ENCODE measurements around the gene FHL2.
A peak's percentile ranks its signal among the peaks of the same experiment; 100 is the strongest.
"Not testable (repeated sequence)": the region's sequence is repeated elsewhere in the genome, so short reads cannot be mapped to it uniquely, and the experiment has no call there.

Gene FHL2

DNA sequence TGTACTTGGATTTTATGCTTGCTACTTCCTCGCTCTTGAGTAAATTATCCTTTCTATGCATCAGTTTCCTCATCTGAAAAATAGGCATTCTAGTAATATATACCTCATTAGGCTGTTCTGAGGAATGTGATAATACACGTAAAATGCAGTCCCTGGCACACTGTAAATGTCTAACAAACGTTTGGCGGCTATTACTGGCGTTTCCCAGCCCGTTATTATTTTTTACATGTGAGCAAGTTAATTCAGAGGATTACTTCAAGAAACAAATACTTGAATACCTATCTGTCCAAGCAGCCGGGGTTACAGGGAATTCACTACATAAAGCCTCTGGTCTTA is 62.1 kb downstream of the FHL2 start:
- DNase-seq: no peak

DNA sequence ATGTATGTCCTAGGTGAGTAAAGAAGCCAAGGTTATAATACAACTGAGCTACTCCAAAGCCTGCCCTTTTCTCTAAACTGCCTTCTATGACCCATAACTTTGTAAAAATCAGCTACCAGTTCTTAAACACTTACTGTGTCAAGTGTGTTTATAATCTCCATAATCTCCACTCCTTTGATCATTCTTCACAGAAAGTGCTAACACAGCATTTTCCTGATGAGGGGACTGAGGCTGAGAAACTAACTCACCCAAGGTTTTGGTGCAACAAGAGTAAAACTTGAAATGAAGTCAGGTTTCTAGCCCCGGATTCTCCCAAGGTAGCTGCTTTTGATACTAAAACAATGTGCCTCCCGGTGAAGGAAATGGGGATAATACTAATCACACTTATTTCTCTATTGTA is 63.4 kb downstream of the FHL2 start:
- no peak for DNase-seq

DNA sequence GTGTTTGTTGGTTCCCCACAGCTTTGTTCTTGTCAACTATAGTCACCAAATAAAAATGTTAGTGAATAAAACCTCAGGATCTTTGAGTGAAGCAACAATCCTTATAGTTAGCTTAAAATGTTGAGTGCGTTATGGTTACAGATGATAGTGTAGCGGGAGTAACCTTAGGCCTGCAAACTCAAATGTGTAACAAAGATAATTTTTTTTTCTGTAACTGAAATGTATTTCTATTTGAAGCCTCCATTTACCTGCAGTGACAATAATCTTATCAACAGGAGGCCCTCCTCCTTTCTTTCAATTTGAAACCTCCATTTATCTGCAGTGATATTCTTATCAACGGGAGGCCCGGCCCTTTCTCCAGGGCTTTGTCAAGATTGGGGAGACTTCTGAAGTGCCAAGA is 64.6 kb downstream of the FHL2 start:
- DNase-seq: no peak

DNA sequence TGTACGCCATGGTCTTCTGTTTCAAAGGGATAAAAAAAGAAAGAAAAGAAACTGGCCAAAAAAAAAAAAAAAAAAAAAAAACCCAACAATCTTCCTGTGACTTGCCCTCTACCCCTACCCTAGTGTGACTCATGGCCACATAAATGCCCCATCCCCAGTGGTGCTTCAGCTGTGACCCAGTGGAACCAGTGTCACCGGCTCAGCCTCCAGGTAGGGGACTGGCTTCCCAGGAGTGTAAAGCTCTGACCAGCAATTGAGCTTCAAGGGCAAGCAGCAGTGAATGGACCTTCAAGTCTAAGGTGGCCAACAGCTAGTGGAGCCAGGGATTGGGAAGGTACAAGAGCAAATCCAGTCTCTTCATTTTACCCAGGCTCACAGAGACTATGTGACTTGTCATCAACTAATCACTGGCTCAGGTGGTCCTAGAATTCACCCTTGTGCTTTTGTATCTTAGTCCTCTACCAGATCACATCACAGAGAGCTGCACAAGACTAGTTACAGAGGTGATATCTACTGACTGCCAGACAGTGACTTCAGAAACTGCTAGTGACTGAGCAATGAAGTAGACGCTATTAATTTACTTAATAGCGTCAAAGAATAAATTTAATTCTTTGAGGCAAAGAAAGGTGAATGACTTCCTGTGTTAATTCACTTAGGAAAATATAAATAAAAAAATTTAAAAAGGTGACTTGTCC is 68.0 kb downstream of the FHL2 start:
- peak; percentile 34 for DNase-seq

DNA sequence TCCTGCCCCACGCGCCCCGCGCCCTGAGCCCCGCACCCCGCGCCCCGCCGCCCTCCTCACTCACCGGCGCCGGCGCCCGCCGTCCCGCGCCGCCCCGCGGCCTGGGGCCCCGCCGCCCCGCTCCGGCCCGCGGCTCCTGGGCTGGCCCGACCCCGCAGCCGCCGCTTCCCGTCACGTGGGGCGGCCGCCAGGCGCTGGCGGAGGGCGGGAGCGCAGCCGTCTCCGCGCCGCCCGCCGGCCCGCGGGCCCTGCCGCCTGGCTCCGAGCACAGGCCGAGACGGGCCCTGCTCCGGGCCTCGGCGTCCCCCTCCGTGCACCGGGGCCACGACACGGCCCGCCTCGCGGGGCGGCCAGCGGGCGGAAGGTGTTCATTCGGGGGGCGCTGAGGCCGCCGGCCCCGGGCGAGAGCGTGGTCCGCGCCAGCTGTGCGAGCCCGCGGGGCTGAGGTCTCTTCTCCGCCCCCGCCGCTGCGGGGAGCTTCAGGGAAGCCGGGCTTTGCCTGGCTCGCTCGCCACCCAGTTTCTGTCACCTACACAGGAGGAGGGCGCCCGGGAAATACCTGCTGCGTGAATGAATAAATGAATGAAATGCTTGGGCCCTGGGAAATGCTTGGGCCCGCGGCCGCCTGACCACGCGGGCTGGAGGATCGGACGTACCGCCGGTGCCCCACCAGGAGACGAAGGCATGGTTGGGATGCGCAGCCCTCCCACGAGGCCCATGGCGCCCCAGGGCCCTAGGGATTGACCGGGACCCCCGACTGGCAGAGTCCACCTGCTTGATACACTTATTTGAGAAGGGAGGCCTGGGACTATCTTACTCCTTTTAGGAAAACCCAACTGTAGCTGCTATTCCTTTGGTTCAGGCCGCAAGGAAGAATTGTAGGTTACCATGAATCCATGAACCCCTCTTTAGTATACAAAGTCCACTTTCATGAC is 69.0 kb downstream of the FHL2 start, which contains the start of gene TGFBRAP1:
Gene TGFBRAP1, minus strand, starts transcription at position 175 of the 935 bp plus-strand sequence. CDS start 21,434 bp downstream, outside the sequence.
- peak; percentile 61 for DNase-seq

DNA sequence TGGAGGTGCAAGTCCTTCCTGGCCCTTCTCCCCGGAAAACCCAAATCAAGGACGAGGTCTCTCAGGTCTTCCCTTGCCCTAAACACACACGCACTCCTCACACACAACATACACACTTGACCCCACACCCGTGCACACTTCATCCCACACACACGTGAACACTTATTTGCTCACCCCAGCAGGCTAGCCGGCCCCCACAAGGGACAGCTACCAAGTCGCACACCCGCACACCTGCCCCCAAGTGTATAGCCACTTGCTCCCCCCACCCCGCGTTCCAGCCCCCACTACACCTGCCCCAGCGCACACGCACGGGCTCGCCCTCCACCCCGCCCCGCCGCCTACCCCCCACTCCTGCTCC is 69.7 kb downstream of the FHL2 start:
- peak; percentile 40 for DNase-seq

DNA sequence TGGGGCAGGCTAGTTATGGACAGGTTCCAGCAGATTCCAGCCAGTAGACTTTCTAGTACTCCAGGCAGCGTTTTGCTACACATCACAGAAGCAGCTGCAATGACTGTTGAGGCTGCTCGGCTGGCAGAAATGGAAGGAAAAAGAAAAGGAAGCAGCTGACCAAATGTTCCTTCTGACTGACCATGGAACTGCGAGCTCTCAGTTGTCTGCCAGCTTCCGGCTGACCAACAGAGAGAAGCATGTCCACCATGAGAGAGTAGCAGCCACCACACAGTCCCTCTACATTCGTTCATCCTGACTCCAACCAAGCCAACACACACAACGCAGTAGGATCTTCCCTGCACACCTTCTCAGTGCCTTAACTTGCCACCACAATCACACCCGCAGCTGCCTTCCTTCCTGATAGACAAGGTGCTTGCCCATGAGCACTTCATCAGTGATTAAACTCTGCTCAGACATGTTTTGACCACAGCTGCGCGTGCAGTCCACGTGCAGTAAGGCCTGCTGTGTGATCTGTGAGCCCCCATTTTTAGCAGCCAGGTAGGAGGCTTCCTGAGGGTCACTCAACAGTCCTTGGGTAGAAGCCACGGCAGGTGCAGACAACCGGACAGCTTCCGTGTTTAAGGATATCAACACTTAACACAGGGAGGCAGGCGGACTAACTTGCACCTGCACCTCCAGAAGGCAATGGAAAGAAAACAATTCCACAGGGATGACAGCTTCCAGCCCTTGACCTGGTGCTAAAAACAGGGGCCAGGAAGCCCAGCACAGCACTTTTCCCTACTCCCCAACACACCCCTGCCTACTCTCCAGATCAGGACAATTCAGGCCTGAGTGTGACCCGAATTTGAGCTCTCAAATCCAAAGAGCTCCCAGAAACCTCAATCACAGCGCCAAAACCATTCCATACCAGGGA is 70.3 kb downstream of the FHL2 start:
- peak; percentile 39 for DNase-seq

DNA sequence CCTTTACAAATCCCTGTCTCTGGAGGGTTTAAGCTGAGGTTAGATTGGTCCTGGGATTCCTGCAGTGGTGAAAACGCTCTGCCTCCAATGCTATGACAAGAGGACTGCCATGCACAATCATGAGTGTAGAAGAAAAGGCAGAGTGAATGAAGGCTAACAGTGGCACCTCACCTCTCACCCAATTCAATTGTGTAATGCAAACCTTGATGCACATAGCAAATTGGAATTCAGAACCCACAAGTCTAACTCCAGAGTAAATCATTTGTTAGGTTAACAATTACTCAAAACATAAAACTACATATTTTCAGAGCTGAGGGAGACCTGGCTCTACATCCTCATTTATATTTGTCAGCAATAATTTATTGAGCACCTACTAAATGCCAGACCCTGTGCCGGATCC is 71.2 kb downstream of the FHL2 start:
- no peak for DNase-seq

DNA sequence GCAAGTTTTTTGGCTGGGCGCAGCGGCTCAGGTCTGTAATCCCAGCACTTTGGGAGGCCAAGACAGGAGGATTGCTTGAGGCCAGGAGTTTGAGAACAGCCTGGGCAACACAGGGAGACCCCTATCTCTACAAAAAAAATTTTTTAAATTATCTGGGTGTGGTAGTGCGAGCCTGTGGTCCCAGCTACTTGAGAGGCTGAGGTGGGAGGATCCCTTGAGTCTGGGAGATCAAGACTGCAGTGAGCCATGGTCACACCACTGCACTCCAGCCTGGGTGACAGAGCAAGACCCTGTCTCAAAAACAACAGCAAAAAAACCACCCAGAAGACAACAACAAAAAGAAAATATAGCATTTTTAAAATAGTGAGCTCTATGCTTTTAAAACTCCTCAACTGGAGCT is 71.6 kb downstream of the FHL2 start:
- DNase-seq: not testable (repeated sequence)

DNA sequence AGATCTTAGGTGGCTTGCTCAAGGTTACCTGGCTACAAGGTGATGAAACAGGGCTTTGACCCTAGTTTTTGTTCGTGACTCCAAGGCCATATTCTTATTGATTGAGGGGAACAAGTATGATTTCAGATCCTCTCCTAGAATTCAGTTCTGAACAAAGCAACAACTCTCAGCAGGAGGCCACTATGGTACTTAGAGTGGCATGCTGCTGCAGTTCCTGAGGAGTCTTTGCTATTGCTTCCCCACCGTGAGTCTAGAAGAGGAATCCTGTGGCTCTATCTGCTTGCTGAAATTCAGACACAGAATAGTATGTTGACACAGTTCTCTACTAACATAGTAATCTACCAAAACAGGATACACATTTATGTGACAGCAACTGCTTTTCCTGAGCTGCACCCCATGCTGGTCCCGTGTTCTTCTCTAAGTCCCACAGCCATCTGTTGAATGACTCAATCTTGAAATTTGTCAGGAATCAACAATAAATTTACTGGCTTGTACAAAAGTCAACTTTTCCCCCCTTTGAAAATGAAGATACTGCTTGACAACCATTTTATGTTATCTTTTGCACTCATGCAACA is 73.4 kb downstream of the FHL2 start:
- DNase-seq: no peak

DNA sequence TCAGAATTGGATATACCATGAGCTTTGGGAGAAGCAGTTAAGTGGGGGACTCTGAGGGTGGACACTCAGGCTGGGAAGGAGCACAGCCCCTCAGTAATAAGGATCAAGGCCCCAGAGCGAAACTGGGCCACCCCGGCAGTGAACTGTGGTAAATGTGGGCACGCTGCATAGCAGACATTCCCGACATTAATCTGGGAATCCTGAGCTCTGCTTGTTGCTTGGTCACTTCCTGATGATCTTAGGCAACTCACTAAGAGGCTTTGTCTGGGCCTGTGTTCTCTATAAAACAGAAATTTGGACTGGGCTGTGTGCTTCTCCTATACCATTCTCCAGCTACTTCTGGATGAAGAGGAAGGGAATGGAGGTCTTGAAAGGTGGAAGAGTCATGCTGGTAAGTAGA is 74.1 kb downstream of the FHL2 start:
- no peak for DNase-seq

DNA sequence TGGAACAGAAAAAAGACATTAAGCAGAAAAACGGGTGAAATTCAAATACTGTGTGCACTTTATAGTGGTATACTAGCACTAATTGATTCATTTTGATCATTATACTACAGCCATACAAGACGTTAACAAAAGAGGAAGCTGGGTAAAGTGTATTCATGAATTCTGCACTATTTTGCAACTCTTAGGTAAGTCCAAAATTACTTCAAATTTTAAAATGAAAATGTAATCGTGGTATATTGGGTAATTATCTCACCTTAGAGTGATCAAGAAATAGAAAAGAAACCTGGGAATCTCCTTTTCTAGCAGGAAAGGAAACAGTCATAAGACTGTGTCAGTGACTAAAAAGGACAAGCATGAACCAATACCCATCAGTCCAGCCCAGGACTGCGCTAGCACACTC is 74.8 kb downstream of the FHL2 start:
- no peak for DNase-seq

DNA sequence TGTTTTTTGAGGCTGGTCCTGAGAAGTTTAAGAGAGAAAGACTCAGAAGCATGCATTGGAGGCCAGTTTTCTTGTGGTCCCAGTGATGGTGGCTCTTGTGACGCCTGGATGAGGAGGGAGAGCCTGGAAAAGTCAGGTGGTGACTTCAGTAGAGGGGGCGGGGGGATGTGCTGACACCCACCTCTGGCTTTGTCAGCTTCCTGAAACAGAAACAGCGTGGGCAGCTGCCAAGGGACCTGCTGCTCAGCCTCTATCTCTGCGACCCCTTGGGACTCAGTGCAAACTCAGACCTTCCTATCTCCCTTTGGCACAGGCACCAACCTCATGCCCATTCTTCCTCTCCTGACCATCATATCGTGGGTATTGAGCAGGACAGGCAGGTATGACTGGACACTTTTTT is 75.7 kb downstream of the FHL2 start:
- DNase-seq: no peak

DNA sequence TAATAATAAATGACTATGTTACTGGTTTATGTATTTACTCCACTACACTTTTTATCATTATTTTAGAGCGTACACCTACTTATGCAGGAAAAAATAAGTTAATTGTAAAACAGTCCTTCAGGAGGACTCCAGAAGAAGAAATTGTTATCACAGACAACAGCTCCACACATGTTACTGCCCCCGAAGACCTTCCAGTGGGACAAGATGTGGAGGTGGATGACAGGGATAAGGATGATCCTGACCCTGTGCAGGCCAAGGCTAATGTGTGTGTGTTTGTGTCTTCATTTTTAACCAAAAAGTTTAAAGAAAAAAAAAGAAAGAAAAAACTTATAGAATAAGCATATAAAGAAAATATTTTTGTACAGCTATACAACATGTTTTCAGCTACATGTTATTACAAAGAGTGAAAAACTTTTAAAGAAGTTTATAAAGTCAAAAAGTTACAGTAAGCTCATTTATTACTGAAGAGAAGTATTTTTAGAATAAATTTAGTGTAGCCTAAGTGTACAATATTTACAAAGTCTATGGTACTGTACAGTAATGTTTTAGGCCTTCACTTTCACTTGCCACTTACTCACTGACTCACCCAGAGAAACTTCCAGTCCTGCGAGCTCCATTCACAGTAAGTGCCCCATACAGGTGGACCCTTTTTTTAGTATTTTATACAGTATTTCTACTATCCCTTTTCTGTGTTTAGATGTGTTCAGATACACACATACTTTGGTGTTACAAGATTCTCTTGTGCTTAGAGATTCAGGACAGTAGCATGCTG is 76.8 kb downstream of the FHL2 start:
- DNase-seq: no peak

DNA sequence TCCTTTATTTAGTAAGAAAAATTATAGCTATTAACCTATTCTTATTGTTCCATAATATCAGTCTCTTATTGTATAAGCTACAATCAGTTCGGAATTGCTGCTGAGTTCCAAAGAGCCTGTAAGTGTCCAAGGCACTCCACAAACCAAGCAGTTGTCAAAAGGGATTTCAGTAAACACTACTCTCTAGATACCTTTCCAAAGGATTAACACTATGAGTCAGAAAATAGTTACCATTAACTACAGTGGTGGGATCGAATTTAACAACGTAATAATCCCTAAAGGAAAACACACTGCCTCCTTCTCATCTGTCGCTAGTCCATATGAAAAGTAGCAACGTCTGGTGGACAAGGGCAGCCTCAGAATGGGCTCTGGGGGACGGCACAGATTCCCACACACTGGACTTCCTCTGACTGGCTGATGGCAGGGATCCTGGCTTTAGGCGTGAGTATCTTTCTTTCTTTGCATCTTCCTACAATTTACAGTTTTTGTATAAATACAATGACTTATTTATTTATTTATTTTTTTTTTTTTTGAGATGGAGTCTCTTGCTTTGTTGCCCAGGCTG is 78.1 kb downstream of the FHL2 start:
- DNase-seq: no peak

DNA sequence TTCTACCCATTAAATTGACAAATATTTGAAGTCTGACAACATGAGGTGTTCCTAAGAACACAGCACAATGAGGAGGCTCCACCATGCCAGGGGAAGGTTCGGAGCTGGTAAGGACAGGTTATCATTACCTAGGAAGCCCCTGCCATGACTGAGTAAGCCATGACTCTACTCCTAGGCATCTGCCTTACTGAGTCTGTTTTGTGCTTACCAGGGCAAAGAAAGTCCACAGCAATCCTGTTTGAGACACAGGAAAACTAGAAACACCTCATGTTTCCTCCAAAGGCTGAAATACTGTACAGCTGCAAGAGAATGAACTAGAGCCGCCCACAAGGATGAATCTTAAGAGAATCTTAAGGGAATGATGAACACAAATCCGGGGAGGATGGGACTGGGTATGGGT is 80.9 kb downstream of the FHL2 start:
- no peak for DNase-seq

DNA sequence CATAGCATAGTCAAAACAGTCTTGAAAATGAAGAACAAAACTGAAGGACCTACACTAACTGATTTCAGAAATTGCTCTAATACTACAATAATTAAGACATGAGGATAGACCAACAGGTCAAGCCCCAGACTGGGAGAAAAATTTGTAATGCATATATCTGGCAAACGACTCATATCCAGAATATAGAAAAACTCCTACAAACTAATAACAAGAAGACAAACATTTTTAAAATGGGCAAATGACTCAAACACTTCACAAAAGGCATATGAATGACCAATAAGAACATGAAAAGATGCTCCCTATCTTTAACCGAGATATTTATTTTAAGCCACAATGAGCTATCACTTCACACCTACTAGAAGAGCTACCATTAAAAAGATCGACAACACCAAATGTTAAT is 83.5 kb downstream of the FHL2 start:
- no peak for DNase-seq

DNA sequence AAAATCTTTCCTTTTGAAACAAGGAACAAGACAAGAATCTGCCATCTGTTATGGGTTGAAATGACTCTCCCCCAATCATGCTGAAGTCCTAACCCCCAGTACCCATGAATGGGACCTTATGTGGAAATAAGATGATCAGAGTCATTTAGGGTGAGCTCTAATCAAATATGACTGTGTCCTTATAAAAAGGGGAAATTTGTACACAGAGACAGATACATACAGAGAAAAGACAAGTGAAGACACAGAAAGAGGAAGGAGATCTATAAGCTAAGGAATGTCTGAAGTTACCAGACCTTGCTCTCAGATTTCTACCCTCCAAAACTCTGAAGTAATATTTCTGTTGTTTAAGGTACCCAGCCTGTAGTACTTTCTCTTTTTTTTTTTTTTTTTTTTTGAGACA is 85.0 kb downstream of the FHL2 start:
- no peak for DNase-seq
